COR-L47 (cell line): Measurements from ENCODE around the gene ABCA4.
"Not testable (repeated sequence)": the region's sequence is repeated elsewhere in the genome, so short reads cannot be mapped to it uniquely, and the experiment has no call there.

Experiments used
- DNase-seq: peaks from one replicate; lab custom pipeline; 2025; lab: John Stamatoyannopoulos, UW

The ABCA4 gene

DNA sequence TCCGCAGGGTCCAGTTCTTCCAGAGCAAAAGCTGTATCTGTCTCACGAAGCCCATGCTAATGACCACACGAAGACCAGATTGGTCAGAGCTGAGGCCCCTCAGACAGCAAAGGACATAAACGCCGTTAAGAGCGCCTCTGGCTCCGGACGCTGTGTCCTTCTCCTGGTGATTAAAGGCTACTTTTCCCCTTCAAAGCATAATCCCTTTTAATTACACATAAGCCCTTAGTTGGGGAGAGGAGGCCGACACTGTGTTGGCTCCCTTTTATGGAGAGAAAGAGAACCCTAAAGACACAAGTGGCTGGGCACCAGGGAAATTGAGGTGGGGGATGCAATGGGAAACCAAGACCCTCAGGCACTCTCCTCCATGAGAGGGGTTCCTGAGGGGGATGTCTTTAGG lies at the start of gene ABCA4:
TSS of gene ABCA4 (minus strand) at position 158 of the 400 bp plus-strand sequence. CDS start at position 55, 103 bp downstream.
- no peak for DNase-seq

DNA sequence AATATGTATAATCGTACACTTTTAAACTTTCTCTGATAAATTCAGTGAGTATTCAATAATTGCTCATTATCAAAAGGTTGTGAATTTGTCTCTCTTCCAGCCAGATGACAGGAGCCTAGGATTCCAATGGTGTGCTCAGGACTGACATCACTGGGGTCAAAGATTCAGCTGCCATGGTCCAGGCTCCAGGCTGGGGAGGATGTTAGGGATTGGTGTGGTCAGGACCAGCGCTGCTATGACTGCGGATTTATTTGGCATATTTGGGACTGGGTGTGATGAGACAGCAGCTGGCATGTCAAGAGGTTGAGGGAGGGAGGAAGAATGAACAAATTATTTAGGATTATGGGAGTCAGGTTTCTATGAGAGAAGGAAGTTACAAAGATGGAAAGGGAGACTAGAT lies 48.2 kb upstream of the ABCA4 start:
- no peak for DNase-seq

DNA sequence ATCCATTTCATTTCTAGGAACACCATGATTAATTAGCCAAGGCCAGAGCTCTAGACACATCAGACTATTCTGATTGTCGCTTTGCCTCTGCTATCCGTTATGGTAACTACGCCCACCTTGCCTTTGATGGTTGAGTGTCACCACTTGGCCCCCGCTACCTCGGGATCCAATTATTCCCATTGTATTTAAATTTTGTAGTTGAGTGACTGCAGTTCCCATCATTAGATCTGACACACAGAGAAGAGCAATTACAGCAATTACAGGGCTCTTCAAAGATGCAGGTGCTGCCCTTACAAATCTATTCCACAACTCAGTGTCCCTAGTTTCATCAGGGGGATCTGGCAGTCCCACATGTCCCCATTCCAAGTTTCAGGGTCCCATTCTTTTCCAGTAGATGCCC lies 44.9 kb upstream of the ABCA4 start:
- no peak for DNase-seq

DNA sequence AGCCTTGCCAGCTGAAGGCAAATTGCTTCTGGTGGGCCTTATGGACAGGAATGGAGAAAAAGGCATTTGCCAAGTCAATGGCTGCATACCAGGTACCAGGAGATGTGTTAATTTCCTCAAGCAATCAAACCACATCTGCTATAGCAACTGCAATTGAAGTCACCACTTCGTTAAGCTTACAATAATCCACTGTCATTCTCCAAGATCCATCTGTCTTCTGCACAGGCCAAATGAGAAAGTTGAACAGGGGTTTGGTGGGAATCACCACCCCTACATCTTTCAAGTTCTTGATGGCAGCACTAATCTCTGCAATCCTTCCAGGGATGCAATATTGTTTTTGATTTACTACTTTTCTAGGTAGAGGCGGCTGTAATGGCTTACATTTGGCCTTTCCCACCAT lies 43.9 kb upstream of the ABCA4 start:
- DNase-seq, result not testable (repeated sequence)

DNA sequence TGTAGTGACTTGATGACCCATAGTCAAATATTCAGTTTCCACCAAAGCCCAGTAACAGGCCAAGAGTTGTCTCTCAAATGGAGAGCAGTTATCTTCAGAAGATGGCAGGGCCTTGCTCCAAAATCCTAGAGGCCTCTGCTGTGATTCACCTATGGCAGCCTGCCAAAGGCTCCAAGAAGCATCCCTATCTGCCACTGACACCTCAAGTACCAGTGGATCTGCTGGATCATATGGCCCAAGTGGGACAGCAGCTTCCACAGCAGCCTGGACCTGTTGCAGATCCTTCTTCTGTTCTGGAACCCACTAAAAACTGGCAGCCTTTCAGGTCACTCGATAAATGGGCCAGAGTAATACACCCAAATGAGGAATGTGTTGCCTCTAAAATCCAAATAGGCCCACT lies 43.2 kb upstream of the ABCA4 start:
- DNase-seq, result not testable (repeated sequence)

DNA sequence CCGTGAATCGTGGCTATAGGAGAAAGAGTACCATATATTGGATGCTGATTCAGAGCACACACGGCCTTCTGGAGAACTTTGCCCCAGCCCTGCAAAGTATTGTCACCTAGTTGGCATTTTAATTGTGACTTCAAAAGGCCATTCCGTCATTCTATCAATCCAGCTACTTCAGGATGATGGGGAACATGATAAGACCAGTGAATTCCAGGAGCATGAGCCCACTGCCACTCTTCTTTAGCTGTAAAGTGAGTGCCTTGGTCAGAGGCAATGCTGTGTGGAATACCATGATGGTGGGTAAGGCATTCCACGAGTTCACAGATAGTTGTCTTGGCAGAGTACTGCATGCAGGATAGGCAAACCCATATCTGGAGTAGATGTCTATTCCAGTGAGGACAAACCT lies 42.3 kb upstream of the ABCA4 start:
- DNase-seq, result not testable (repeated sequence)

DNA sequence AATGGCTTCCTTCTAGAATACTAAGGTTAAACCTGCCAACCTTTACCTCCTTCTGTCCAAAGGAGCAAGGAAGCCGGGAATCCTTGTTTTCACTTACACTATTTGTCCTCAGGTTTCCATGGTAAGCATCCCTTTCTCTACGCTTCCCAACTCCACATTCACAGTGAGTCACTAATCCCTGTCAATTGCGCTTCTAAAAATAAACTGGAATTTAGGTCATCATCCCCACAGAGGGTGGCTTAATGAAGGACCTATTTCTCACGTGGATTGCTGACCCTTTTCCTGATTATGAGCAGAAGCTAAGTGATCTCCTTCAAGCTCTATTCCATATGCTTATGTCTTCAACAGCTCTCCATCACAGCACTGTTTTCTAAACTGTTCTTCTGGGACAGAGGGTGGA lies 39.9 kb upstream of the ABCA4 start:
- no peak for DNase-seq

DNA sequence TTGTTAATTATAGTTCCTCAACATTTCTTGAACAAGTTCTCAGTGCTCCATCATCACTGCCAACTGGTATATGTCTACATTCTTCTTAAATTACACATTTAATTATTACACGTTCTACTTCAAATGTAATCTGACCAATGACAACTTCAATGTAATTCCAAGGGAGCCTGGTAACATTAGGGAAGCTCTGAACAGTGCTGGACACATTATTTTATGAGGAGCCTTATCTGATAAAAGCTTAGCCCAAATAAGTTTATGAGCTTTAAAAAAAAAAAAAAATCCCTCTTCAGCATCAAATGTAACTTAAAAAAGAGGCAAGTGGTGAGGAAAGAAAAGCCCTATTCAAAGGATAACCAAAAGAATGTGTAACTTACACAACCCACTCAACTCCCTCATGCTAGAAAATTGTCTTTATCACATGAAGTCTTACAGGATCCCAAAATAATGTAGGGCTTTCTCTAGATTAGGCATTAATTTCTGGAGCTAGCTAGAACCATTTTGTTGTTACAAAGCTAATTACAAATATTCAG lies 35.2 kb upstream of the ABCA4 start:
- no peak for DNase-seq

DNA sequence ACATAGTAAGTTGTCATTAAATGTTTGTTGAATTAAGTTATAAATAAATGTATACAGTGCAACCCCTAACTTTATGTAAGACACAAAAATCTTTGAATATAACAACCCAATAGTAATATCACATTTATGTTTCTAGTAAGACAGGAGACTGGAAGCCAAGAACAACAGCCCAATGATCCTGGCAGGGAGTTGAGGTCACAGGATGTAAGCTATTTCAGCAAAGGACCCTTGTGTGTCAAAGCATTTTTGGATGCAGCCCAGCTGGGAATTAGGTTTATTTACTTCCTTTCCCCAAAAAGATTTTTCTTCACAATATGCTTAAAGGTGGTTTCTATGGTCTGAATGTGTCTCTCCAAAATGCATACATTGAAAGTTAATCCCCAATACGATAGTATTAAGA lies 34.0 kb upstream of the ABCA4 start:
- no peak for DNase-seq

DNA sequence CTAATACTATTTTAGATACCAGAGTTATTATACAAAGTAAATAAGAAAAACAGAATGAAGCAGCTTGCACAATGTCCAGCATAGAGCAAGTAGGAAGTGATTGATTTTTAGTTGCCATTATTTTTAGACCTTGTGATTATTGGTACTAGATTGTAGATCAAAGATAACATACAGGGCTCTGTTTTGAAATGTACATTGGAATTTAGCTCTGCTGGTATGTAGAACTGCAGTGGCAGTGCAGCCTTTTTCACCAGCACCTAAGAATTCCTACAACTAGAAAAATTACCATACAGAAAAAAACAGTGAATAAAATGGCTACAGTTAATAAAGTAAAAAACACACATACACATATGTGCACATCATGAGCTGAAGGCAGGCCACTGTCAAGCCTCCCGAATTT lies 32.2 kb upstream of the ABCA4 start:
- DNase-seq, result no peak

DNA sequence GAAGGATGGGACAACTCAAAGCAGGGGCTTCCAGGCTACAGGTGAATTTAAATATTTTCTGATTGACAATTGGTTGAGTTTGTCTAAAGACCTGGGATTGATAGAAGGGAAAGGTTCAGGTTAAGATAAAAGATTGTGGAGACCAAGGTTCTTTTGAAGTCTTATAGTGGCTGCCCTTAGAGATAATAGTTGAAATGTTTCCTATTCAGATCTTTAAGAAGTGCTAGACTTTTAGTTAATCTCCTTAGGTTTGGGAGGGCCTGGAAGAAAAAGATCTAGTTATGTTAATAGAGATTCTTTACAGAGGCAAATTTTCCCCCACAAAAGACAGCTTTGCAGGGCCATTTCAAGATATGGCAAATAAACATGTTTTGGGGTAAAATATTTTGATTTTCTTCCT lies 28.2 kb upstream of the ABCA4 start:
- not testable (repeated sequence) for DNase-seq

DNA sequence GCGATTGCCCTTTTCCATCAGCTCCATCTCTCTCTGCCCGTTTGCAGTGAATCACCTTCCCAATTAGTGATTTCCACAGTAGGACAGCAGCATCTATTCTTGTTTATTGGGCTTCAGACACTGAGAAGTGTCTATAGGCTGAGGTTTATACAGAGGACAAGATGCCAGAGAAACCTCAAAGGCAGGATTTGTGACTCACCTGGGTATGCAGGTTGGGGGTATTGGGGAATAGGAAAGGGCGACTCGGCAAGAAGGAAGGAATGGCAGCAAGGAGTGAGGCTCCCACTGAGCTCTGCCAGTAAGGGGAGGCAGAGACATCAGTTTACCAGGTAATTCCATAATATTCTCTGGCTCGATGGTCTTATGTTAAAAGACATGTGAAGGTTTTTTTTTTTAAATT lies 25.3 kb upstream of the ABCA4 start:
- DNase-seq, result no peak

DNA sequence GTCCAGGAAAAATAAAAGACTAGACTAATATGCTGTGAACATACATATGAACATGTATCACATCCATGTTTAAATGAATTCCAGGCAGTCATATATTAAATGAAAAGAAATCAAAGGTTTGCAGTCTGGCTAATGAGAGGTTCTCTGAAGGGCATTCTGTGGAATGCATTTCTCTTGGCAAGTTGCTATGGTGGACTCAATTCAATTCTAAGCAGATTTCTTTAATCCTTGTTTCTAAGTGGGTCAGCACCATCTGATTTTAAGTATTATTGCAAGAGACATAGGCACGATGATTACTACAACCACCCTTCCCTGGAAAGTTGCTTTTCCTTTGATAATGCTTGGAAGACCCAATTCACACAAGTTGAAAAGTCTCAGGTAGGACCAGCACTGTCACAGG lies 23.9 kb upstream of the ABCA4 start:
- DNase-seq, result no peak

DNA sequence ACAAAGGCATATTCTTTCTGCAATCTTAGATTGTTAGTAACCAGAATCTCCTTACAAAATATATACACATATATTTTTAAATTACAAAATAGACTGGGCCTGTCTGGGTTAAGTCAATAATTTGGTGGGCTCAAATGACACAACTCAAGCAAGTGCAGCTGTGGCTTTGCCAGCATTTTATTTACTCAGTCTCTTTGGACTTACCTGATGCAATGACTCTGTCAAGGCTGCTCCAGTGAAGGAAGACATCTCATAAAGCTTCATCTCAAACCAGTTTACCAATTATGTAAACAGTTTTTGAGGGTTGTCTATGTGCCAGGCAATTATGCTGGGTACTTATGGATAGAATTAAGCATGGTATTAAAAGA lies 22.8 kb upstream of the ABCA4 start:
- DNase-seq, result no peak

DNA sequence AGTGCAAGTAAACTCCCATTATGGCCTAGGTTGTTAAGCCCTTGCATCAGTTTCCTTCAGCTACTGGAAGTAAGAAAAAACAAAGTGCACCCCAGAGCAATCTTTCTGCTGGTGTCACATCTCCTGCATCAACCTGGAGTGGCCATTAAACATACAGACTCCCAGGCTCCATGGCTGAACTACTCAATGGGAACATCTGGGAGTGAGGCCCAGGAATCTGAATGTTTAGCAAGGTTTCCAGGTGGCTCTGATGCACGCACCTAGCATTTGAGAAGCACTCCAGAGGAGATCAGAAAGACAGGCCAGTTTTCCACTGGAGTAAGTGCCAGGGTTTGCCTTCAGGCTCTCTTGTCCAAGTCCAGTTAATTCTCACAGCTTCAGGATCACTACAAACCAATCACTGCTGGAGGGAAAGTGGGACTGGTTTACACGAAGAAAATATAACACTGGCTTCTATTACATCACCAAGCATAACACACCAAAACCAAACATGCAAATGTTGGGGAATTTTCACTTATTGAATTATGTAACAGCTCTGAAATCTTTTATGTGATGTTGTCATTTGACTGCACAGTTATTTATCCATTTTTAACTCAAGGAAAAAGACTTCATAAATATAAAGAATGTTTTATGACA lies 22.3 kb upstream of the ABCA4 start:
- no peak for DNase-seq

DNA sequence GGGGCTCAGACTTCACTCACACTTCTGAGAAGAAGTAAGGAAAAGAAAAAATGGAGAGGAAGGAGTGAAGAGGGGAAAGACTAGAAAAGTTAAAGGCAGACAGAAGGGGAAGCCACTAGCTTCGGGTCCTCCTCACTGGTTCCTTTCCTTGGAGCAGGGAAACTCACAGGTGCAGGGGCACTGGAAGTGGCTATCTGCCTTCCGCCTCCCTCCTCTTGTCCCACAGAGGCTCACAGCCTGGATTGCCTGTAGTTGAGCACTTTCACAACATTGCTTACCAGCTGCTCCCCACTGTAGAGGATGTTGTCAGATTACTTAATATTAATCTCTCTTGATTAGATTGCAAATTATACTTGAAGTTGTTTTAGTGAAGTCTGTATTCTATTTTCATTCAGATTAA lies 21.6 kb upstream of the ABCA4 start:
- no peak for DNase-seq

DNA sequence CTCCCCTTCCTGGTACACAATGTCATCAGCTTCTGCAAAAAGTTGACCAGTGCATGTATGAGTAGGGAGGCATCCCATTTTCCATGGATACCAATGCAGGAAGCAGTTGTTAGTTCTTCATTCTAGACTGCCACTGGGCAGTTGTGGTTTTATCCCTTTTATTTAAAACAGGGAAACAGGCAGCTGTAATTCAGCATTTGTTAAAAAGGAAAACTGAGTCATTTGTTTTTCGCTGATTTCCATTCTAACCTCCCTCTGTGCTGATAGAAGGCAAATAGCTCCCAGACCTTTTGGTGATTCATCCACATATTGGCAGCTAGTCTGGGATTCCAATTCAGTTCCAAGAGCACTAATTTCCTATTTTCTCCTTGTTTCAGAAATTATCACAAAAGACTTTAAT lies 21.1 kb upstream of the ABCA4 start:
- DNase-seq, result no peak

DNA sequence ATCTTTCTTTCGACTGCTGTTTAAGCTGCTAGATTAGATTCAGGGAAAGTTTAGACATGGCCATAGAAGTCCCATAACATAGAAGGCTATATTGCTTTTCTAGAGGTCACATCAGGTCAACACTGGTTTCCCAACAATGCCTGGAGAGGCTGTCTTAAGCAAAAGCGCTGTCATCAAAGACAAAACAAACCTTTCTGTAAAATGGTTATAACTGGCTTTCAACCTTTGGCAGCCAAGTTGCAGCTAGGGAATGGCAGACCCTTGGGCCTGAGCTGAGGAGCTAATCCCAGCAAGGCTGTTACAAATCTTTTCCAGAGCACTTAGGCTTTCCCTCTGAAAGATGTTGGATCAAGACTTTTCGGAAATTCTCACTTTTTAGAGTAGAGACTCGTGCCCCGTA lies 11.2 kb upstream of the ABCA4 start:
- DNase-seq, result no peak

DNA sequence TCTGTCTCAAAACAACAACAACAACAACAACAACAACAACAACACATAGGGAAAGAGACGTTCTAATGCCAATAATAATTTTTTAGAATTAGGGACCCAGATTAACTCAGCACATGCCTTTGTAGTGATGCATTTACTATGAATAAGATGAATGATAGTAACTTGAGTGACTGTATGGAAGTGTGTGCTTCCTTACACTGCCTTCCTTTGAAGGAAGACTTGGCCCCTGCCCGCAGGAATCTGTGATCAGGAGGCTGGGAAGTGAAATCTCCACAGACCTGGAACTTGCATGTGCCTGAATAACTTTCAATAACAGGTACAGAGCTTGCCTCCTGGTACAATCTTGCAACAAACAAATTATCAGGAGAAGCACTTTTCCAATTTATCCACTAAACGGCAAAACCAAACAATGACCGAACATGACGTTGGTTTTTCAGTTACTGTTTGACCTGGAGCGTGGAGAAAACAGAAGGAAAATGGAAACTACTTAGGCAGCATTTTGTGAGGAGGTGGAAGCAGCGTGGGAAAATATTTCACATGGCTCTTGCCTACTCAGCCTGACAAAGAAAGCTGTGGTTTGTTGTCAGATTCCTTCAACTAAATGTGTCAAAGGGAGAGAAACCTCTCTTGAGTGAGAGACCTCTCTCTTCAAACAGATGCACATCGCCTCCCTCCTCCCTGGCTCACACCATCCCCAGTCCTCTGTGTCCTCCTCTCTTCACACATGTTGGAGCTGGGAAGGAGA lies 10.1 kb upstream of the ABCA4 start:
- DNase-seq, result no peak

DNA sequence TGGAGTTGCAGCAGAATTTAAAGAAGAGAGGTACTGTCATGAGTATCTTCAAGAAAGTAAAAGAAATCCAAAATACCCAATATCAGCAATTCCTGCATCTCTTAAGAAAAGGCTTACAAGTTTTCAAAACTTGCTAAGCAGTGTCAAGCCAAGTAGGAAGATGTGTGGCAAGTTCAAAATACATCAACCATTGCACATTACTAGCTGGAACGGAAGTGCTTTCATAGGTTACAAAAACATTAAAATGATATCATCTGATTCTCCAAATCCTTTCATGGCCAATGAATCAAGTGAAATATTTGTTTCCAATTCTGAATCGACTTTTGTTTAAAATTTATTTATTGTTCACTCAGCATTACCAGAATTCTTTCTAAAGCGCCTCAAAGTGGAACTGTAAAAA lies 5.7 kb upstream of the ABCA4 start:
- no peak for DNase-seq

DNA sequence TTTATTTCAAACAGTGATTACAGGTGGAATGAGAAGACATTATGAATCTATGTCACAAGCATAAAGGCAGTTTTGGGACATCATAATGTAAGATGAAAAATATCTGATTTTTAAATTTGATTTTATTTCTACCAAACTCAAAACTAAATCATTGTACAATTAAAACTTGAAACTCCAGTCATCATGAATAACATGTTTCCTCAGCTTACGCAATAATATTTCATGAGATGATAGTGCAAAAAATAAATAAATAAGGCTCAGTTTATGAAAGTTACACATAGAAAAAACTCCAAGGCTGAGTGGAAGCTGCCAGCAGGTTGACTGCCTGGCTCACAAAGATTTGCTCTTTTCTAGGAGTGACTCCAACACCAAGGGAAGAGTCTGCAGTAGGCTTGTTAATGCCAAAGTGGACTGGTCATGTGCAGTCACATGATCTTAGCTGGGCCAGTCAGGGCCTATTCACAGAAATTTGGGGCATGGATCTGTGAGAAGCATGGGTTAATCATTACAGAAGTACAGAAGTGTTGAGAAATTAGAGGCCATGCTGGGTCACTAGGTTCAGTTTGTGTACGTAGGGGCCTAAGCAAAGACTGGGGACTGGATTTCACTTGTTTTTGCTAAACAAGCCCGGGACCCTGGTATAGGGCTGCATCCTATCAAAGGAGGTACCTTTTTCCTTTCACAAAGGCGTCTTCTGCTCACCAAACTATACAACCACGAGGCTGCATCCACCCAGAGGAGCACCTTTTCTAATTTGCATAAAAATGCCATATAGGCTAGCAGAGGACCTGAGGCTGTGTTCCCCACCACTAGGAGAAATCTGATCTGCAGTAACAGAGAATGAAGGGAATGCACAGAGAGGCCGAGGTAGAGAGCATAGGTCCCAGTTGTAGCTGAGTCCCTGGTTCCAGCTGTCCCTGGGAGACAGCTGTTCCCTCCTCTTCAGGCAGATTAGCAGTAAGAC lies 4.9 kb upstream of the ABCA4 start:
- DNase-seq, result no peak

DNA sequence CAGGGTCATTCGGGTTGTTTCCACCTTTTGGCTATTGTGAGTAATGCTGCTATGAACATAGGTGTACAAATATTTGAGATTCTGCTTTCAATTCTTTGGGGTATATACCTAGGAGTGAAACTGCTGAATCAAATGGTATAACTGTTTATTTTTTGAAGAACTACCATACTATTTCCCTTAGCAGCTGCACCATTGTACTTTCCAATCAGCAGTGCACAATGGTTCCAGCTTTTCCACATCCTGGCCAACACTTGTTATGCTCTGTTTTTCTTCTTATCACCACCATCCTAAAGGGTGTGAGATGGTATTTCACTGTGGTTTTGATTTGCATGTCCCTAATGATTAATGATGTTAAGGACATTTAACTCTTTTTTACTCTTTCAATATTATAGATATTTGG lies 3.6 kb upstream of the ABCA4 start:
- DNase-seq, result no peak
